GM12801 (cell line): ENCODE data around the gene DSG2.

Experiments used
- CTCF ChIP-seq: IDR thresholded peaks from one replicate; pipeline ENCODE4 v1.5.1; 2011; ENCODE audit warnings: control low read depth; ENCODE audit not compliant: insufficient read length; ENCODE audit errors: extremely low read depth

DSG2 gene

GRCh38 chr18:31591628-31592027, 93.7 kb downstream of the DSG2 start, which contains the start of gene TTR:
TTR (plus strand) TSS chr18:31591877; CDS start chr18:31591903, 26 bp downstream.
- TF ChIP-seq CTCF: no peak

- TF ChIP-seq CTCF: no peak
Observed at GRCh38 chr18:31592506-31593157, 94.7 kb downstream of the DSG2 start.

- TF ChIP-seq CTCF: no peak
Observed at GRCh38 chr18:31595121-31595771, 97.3 kb downstream of the DSG2 start.

GRCh38 chr18:31596081-31596872, 98.3 kb downstream of the DSG2 start:
- no peak for TF ChIP-seq CTCF

- TF ChIP-seq CTCF: no peak
Observed at GRCh38 chr18:31598021-31598805, 100.2 kb downstream of the DSG2 start.
